Hepatocyte (in vitro differentiated cells): ENCODE measurements around the gene NVL.

ENCODE experiments used
- CTCF ChIP-seq: fragments of 200-600 bp; sonication (generic); IDR thresholded peaks from 2 replicates; pipeline ENCODE4 v1.5.1; 2016; ENCODE audit warnings: antibody characterized with exemption, mild to moderate bottlenecking; ENCODE audit not compliant: poor library complexity
- EZH2 ChIP-seq: fragments of 200-600 bp; sonication (generic); IDR thresholded peaks from 2 replicates; pipeline ENCODE4 v1.6.1; 2016; ENCODE audit warnings: antibody characterized with exemption, mild to moderate bottlenecking, borderline replicate concordance

DNA sequence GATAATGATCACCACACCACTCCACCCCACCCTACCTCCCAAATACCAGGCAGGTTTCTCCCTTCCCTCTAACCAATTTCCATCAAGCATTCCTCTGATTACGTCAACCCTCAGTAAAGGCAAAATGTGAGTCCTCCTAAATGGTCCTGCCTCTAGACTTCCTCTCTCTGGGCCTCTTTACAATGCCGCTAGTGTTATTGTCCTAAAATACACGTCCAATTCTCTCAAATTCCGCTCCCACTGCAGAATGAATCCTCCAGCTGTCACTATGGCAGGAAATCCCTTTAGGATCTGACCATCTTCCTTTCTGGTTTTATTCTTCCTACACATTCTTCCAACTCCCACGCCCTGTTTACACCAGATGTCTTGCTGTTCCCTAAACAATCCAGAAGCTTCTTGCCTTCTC lies 78.2 kb downstream of the NVL start:
- TF ChIP-seq CTCF: no peak
- TF ChIP-seq EZH2: no peak
